NCI-H1694 (cell line): ENCODE data around the gene SPANXN5.
"Not testable (repeated sequence)": the region's sequence is repeated elsewhere in the genome, so short reads cannot be mapped to it uniquely, and the experiment has no call there.

Source experiments
- DNase-seq: peaks from one replicate; lab custom pipeline; 2025; lab: John Stamatoyannopoulos, UW

SPANXN5 gene, protein sequence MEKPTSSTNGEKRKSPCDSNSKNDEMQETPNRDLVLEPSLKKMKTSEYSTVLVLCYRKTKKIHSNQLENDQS

DNA sequence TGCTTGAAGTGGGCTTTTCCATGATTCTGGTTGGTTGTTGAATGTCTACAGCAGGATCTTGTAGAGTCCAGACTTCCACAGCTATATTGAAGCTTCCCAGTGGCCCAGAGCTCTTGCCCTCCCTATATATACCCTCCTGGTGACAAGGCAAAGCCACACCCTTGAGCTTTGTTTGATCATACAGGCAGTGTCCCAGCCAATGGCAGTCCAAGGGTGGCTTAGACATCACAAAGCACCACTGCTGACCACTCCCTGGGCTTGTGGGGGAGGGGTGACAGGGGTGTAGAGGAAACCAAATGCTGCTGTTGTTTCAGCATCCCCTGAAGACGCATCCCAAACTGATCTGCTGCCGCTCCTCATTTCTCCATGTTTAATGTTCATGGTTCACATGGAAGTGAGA lies at the start of gene SPANXN5:
Gene SPANXN5, minus strand, starts transcription at position 101 of the 400 bp plus-strand sequence. Its CDS starts 79 bp downstream, at position 22.
- DNase-seq = not testable (repeated sequence)

DNA sequence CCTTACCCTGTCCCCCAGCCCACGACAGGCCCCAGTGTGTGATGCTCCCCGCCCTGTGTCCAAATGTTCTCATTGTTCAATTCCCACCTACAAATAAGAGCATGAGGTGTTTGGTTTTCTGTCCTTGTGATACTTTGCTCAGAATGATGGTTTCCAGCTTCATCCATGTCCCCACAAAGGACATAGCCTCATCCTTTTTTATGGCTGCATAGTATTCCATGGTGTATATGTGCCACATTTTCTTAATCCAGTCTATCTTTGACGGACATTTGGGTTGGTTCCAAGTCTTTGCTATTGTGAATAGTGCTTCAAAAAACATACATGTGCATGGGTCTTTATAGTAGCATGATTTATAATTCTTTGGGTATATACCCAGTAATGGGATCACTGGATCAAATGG lies 46.4 kb upstream of the SPANXN5 start:
- not testable (repeated sequence) for DNase-seq

DNA sequence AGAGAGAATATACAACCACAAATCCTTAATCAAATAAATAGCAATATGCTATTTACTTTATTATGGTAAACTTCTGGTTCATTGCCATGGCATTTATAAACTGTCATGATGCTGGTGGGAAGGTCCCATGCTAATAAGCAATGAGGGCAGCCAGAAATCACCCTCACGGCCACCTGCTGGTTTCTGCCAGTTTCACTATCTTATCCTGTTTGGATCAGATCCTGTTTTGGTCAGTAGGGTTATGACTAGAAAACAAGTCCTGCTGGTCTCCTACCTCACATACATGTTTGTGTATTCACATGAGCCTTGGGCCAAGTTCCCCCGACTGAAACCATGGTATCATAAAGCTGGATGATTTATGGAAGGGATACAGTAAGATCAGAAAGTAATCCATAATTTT lies 41.9 kb upstream of the SPANXN5 start:
- DNase-seq = no peak

DNA sequence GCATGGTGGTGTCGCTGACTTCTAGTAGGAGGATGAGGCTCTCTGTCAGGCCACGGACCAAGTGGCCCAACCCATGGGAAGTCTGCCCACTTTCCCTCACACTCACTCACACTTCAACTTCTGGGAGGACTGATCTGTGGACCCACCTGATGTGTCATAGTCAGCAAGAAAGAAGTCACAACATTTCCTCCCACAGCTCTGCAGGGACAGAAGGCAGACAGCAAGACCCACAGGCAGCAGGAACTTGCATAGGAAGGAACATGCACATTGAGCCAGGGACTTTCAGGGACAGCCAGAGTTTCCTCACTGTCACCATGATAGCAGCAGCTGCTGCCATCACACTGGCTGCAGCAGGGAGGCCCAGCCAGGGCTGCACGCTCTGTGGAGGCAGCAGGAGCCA lies 33.3 kb upstream of the SPANXN5 start:
- DNase-seq = no peak

DNA sequence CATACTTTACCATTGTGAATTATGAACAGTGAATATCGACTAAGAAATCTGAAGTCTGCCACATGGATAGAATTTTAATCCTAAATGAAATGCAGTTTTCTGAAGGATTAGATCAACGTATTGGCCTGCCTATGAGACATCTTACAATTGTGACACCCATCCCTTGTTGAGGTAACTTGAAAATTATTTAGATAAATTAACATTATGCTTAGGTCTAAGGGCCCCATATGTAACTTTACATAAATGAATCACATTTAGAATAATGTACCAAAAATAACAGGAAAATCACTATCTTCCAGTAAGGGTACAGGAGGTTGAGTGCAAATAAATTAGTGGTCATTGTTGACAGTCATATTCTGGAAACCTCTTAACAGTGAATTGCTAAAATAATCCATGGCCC lies 27.4 kb upstream of the SPANXN5 start:
- no peak for DNase-seq

DNA sequence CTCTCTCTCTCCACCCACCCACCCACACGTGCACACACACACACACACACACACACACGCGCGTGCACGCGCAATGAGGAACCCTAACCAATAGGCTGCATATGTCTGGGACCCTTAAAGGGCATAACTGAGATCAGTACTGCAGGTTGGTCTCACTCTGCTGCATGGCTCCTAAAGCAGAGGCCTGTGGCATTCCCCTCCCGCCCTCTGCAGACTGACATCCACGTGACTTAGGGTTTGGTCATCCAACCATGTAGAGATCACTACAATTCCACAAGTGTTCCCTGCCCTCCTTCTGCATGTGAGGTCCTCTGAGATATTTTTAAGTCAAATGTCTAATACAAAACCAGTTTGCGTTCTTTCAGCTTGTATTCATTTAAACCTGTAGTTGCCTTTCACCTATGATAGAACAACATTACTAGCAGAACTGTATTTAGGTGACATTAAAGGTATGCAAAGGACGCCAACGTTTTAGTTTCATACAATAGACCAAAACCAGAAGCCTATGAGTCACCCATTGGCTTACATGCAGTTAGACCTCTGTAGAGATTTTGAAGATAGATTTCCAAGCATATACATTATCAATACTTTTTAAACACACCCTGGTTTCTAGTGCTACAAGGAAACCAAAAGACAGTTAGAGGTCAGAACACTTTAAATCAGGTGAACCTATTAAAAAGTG lies 24.0 kb upstream of the SPANXN5 start:
- DNase-seq = no peak

DNA sequence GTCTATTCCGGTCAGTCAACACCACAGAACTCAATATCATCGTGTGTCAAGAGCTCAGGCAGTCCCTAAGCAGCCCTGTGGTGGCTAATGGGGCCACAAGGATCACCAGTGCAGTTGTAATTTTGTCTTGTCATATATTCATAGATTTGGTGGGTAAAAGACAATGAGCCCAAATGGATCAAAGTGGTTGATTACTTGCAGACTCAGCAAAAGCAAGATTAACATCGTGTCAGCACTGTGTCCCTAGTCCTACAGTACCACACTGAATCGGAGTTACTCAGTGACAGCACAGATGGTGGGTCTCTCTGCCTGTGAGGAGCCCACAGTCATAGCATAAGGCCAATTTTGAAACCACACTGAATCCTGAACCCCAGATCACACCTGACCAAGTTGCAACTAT lies 22.6 kb upstream of the SPANXN5 start:
- DNase-seq = no peak

DNA sequence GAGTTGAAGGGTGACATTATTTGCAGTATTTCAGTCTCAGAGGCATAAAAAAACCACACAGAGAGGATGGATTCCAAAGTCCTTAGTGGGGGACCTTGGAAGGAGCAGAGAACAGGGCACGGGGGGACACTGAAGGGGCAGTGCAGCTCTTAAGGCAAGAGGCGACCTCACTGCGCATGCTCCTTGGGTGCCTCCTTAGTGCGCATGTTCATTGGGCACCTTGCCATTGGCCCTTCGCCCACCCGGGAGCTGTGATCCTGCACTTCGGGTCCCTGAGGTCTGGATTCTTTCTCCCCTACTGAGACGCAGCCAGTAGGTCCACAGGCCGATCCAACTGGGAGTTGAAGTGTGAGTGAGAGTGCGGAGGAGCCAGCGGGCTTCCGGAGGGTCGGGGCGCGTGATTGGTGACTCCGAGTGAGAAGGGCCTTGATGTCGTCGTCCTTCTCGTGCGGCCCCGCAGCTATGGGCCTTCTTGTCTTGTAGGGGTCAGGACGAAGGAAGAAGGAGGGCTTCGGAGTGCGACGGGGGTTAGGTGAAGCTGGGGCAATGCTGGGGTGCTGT lies 13.9 kb upstream of the SPANXN5 start, which contains the start of gene XAGE5:
Gene XAGE5, plus strand, starts transcription at position 223 of the 561 bp plus-strand sequence. CDS start 1,280 bp downstream, outside the sequence.
- no peak for DNase-seq

DNA sequence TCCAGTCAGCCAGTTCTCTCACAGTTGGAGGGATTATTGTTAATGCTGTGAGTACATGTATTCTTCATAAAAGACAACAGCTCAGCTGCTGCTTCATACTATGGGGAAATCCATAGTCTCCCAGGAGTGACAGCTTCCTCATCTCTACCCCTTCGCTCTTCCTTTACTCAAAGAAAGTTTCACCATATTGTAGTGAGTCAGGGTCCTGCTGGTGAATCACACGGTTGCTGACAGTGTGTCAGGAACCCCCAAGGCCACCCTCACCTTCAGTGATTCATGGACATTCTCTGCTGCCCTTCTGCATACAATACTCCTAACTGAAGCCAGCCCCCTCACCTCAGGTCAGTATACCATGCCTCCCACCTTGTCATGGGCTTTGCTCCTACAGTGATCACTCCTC lies 7.6 kb upstream of the SPANXN5 start:
- DNase-seq = not testable (repeated sequence)

DNA sequence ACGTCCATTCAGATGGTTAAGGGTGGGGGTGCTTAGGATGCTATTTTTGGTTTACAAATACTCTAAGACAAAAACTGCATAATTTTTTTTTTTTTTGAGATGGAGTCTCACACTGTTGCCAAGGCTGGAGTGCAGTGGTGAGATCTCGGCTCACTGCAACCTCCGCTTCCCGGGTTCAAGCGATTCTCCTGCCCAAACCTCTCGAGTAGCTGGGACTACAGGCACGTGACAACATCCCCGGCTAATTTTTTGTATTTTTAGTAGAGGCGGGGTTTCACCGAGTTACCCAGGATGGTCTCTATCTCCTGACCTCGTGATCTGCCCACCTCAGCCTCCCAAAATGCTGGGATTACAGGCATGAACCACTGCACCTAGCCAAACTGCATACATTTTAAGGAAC lies 23.7 kb downstream of the SPANXN5 start:
- not testable (repeated sequence) for DNase-seq

DNA sequence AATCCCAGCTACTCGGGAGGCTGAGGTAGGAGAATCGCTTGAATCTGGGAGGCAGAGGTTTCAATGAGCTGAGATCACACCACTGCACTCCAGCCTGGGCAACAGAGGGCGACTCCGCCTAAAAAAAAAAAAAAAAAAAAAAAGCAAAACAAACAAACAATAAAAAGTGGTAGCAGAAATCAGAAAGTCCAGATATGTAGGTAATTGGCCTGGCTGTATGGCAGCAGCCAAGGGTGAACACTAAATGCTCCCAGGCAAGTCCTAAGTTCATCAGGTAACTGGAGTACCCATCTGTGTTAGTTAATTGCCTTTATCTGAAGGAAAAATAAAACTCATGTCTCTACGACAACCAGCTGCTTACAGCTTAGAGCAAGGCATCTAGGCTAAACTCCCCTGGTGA lies 31.2 kb downstream of the SPANXN5 start:
- not testable (repeated sequence) for DNase-seq

DNA sequence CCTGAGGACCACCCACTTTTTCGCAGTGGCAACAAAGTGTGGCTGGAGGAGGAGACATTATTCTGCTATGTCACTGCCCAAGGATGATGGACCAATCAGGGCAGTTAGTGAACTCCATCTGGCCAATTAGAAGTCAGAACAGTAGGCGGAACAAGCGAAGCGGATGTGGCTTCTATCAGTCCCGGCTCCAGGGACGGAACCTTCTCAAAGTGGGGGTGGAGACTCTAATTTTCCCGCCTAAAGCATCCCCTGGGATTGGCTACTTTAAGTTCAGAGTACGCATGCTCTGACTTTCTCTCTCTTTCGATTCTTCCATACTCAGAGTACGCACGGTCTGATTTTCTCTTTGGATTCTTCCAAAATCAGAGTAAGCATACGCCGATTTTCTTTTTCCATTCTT lies 46.3 kb downstream of the SPANXN5 start, which contains the start of gene SSX2B:
Gene SSX2B, plus strand, starts transcription at position 301 of the 400 bp plus-strand sequence. CDS start 1,429 bp downstream, outside the sequence.
- not testable (repeated sequence) for DNase-seq
